T-helper 1 cell treated with Interleukin-12 subunit alpha and Interleukin-12 subunit beta and Interleukin-4 antibody, amounts not matched to agents 30 μg/mL and 1 μg/mL, for 36 hours (primary cell): ENCODE data around the gene TMEM151A.
"Not testable (repeated sequence)": the region's sequence is repeated elsewhere in the genome, so short reads cannot be mapped to it uniquely, and the experiment has no call there.

ENCODE experiments used
- H3K27ac Mint-ChIP-seq: one replicate; pipeline ENCODE4 v1.8.0; 2021; ENCODE audit warnings: mild to moderate bottlenecking, mixed read lengths
- H3K27me3 Mint-ChIP-seq: one replicate; pipeline ENCODE4 v1.8.0; 2021; ENCODE audit warnings: low read depth, mixed read lengths
- H3K36me3 Mint-ChIP-seq: one replicate; pipeline ENCODE4 v1.8.0; 2021; ENCODE audit warnings: low read depth, mixed read lengths
- H3K4me1 Mint-ChIP-seq: one replicate; pipeline ENCODE4 v1.8.0; 2021; ENCODE audit warnings: low read depth, mixed read lengths
- H3K4me3 Mint-ChIP-seq: one replicate; pipeline ENCODE4 v1.8.0; 2021; ENCODE audit warnings: mild to moderate bottlenecking, moderate library complexity, mixed read lengths
- H3K9me3 Mint-ChIP-seq: one replicate; pipeline ENCODE4 v1.8.0; 2021; ENCODE audit warnings: mixed read lengths

The TMEM151A gene

GRCh38 chr11:66291706-66292542 lies at the start of gene TMEM151A:
Gene TMEM151A (plus strand): TSS chr11:66291894. CDS start chr11:66292014, 120 bp downstream.
- H3K27ac Mint-ChIP-seq, result no peak within 1 kb of the TSS

GRCh38 chr11:66242095-66242765 lies 49.5 kb upstream of the TMEM151A start:
- peaks cover 16% of the 10 kb centered on the region for H3K36me3 Mint-ChIP-seq
- no peak overlapping the region for H3K27ac Mint-ChIP-seq
- H3K4me1 Mint-ChIP-seq, result peaks cover 2% of the 10 kb centered on the region
- no peak overlapping the region for H3K4me3 Mint-ChIP-seq
- H3K27me3 Mint-ChIP-seq, result no peaks in the 10 kb centered on the region
- no peaks in the 10 kb centered on the region for H3K9me3 Mint-ChIP-seq

More at GRCh38 chr11:66291706-66292542, at the start of gene TMEM151A:
- Mint-ChIP-seq H3K27me3 (peaks cover 26% of the 10 kb centered on the region), H3K36me3 (no peaks in the 10 kb centered on the region), H3K4me3 (peak within 1 kb of the TSS; percentile 69), H3K9me3 (no peaks in the 10 kb centered on the region), H3K4me1 (peaks cover 24% of the 10 kb centered on the region)

GRCh38 chr11:66243782-66244535 lies 47.7 kb upstream of the TMEM151A start:
- H3K27ac Mint-ChIP-seq, result no peak overlapping the region

GRCh38 chr11:66247295-66247694 lies 44.4 kb upstream of the TMEM151A start:
- no peaks in the 10 kb centered on the region for H3K27me3 Mint-ChIP-seq
- peaks cover 11% of the 10 kb centered on the region for H3K36me3 Mint-ChIP-seq
- H3K4me3 Mint-ChIP-seq, result no peak overlapping the region
- H3K9me3 Mint-ChIP-seq, result no peaks in the 10 kb centered on the region
- H3K4me1 Mint-ChIP-seq, result peaks cover 2% of the 10 kb centered on the region
- H3K27ac Mint-ChIP-seq, result no peak overlapping the region

More at GRCh38 chr11:66243782-66244535, 47.7 kb upstream of the TMEM151A start:
- peaks cover 15% of the 10 kb centered on the region for H3K36me3 Mint-ChIP-seq
- peaks cover 2% of the 10 kb centered on the region for H3K4me1 Mint-ChIP-seq
- H3K4me3 Mint-ChIP-seq, result no peak overlapping the region
- no peaks in the 10 kb centered on the region for H3K27me3 Mint-ChIP-seq
- H3K9me3 Mint-ChIP-seq, result no peaks in the 10 kb centered on the region

GRCh38 chr11:66247801-66248200 lies 43.9 kb upstream of the TMEM151A start:
- Mint-ChIP-seq H3K27ac (no peak overlapping the region), H3K4me1 (peaks cover 2% of the 10 kb centered on the region), H3K9me3 (no peaks in the 10 kb centered on the region), H3K27me3 (no peaks in the 10 kb centered on the region), H3K36me3 (peaks cover 11% of the 10 kb centered on the region), H3K4me3 (no peak overlapping the region)

GRCh38 chr11:66248903-66249302 lies 42.8 kb upstream of the TMEM151A start:
- Mint-ChIP-seq H3K4me1 (peaks cover under 1% of the 10 kb centered on the region), H3K27me3 (no peaks in the 10 kb centered on the region), H3K4me3 (no peak overlapping the region), H3K36me3 (peaks cover 12% of the 10 kb centered on the region), H3K9me3 (no peaks in the 10 kb centered on the region), H3K27ac (no peak overlapping the region)

- H3K36me3 Mint-ChIP-seq, result peaks cover 10% of the 10 kb centered on the region
- H3K4me3 Mint-ChIP-seq, result no peak overlapping the region
- H3K27me3 Mint-ChIP-seq, result no peaks in the 10 kb centered on the region
- H3K9me3 Mint-ChIP-seq, result no peaks in the 10 kb centered on the region
- H3K4me1 Mint-ChIP-seq, result peaks cover 9% of the 10 kb centered on the region
- no peak overlapping the region for H3K27ac Mint-ChIP-seq
These were observed 39.9 kb upstream of the TMEM151A start for GRCh38 chr11:66251809-66252208.

- H3K36me3 Mint-ChIP-seq, result peaks cover 13% of the 10 kb centered on the region
- H3K4me3 Mint-ChIP-seq, H3K9me3 Mint-ChIP-seq, H3K27ac Mint-ChIP-seq, H3K27me3 Mint-ChIP-seq: not testable (repeated sequence)
- H3K4me1 Mint-ChIP-seq, result peaks cover 12% of the 10 kb centered on the region
These were observed 38.6 kb upstream of the TMEM151A start for GRCh38 chr11:66253081-66253480.

GRCh38 chr11:66258473-66258893 lies 33.2 kb upstream of the TMEM151A start:
- Mint-ChIP-seq H3K36me3 (peaks cover 24% of the 10 kb centered on the region), H3K27me3 (no peaks in the 10 kb centered on the region), H3K4me3 (peak overlapping the region; percentile 87), H3K27ac (peak overlapping the region; percentile 63), H3K9me3 (no peaks in the 10 kb centered on the region), H3K4me1 (peaks cover 24% of the 10 kb centered on the region)

- peaks cover 24% of the 10 kb centered on the region for H3K4me1 Mint-ChIP-seq
- peaks cover 21% of the 10 kb centered on the region for H3K36me3 Mint-ChIP-seq
- H3K4me3 Mint-ChIP-seq, result peak overlapping the region; percentile 0
- H3K9me3 Mint-ChIP-seq, result no peaks in the 10 kb centered on the region
- H3K27me3 Mint-ChIP-seq, result no peaks in the 10 kb centered on the region
- no peak overlapping the region for H3K27ac Mint-ChIP-seq
These were observed 32.5 kb upstream of the TMEM151A start for GRCh38 chr11:66259225-66259624.

GRCh38 chr11:66259956-66260355 lies 31.7 kb upstream of the TMEM151A start:
- Mint-ChIP-seq H3K27ac (no peak overlapping the region), H3K4me1 (peaks cover 24% of the 10 kb centered on the region), H3K36me3 (peaks cover 21% of the 10 kb centered on the region), H3K9me3 (no peaks in the 10 kb centered on the region), H3K27me3 (no peaks in the 10 kb centered on the region), H3K4me3 (peak overlapping the region; percentile 24)

- no peaks in the 10 kb centered on the region for H3K27me3 Mint-ChIP-seq
- H3K4me1 Mint-ChIP-seq, result peaks cover 18% of the 10 kb centered on the region
- H3K36me3 Mint-ChIP-seq, result peaks cover 21% of the 10 kb centered on the region
- H3K4me3 Mint-ChIP-seq, result no peak overlapping the region
- no peak overlapping the region for H3K27ac Mint-ChIP-seq
- H3K9me3 Mint-ChIP-seq, result no peaks in the 10 kb centered on the region
These were observed 30.1 kb upstream of the TMEM151A start for GRCh38 chr11:66261578-66261977.

- Mint-ChIP-seq H3K27ac (no peak overlapping the region), H3K36me3 (peaks cover 20% of the 10 kb centered on the region), H3K9me3 (no peaks in the 10 kb centered on the region), H3K4me3 (no peak overlapping the region), H3K27me3 (no peaks in the 10 kb centered on the region), H3K4me1 (peaks cover 15% of the 10 kb centered on the region)
These were observed 29.5 kb upstream of the TMEM151A start for GRCh38 chr11:66262191-66262590.

GRCh38 chr11:66262696-66263095 lies 29.0 kb upstream of the TMEM151A start:
- Mint-ChIP-seq H3K27me3 (no peaks in the 10 kb centered on the region), H3K4me1 (peaks cover 17% of the 10 kb centered on the region), H3K4me3 (no peak overlapping the region), H3K36me3 (peaks cover 22% of the 10 kb centered on the region), H3K27ac (no peak overlapping the region), H3K9me3 (no peaks in the 10 kb centered on the region)
